CD4-positive, alpha-beta T cell treated with Interleukin-1 beta for 1 hour (primary cell): ENCODE results near the gene CRACR2B.

Experiments used
- DNase-seq, 2 donors: peaks; one replicate each; pipeline ENCODE4 v3.0.0-alpha.2; 2020 to 2022

The CRACR2B gene

GRCh38 chr11:811446-812245, 16.1 kb upstream of the CRACR2B start:
- no peak for DNase-seq

GRCh38 chr11:812390-812789, 15.3 kb upstream of the CRACR2B start:
- DNase-seq = no peak

GRCh38 chr11:813072-813455, 14.7 kb upstream of the CRACR2B start:
- no peak for DNase-seq

GRCh38 chr11:813456-814096, 14.1 kb upstream of the CRACR2B start:
- no peak for DNase-seq

GRCh38 chr11:815675-816432, 11.9 kb upstream of the CRACR2B start:
- no peak for DNase-seq

GRCh38 chr11:816433-816779, 11.3 kb upstream of the CRACR2B start:
- DNase-seq = no peak

- no peak for DNase-seq
Measured at GRCh38 chr11:818396-819128, 9.2 kb upstream of the CRACR2B start, which contains the start of gene PNPLA2. Gene PNPLA2 (plus strand): TSS chr11:818914. CDS start chr11:819719, 805 bp downstream.

GRCh38 chr11:819129-819931, 8.4 kb upstream of the CRACR2B start:
- DNase-seq = peak; percentile 93 to 94

GRCh38 chr11:819943-820649, 7.6 kb upstream of the CRACR2B start:
- peak; percentile 95 to 96 for DNase-seq

GRCh38 chr11:820655-821511, 6.8 kb upstream of the CRACR2B start:
- peak in 1 of 2 donors; percentile 69 for DNase-seq

GRCh38 chr11:821512-822371, 6.0 kb upstream of the CRACR2B start:
- peak in 1 of 2 donors; percentile 39 for DNase-seq

GRCh38 chr11:823441-824291, 4.1 kb upstream of the CRACR2B start:
- no peak for DNase-seq

GRCh38 chr11:824292-824880, 3.3 kb upstream of the CRACR2B start:
- no peak for DNase-seq

- DNase-seq = no peak
Measured at GRCh38 chr11:824942-825341, 2.8 kb upstream of the CRACR2B start.

GRCh38 chr11:825366-826226, 2.1 kb upstream of the CRACR2B start:
- no peak for DNase-seq

- no peak for DNase-seq
Measured at GRCh38 chr11:826227-826621, 1.5 kb upstream of the CRACR2B start.

- DNase-seq = no peak
Measured at GRCh38 chr11:826836-827145, 928 bp upstream of the CRACR2B start.
